K562 (cell line): Measurements from ENCODE around the gene DLGAP5. TPM values are rescaled to one million over a fixed set of nuclear protein-coding genes. Genes with fewer than 3 reads are reported as not detected.

Source experiments
- ATAC-seq: fragments of 200-7000 bp; cut with Tn5 transposase; 3 replicates; pipeline ENCODE4 v1.9.1; 2020; ENCODE audit warnings: moderate library complexity
- BruUV-seq: library from RNA; stranded (reverse); fragments of 400-500 nt; replicated peaks from 2 replicates; lab custom pipeline; 2021; lab: Mats Ljungman, UMichigan
- CTCF ChIA-PET: fragments of 300-600 bp; formaldehyde crosslinking; extraction: SDS; loops from one replicate; lab custom pipeline; 2021; ENCODE audit warnings: low intra/inter-chr PET ratio; lab: Yijun Ruan, JAX
- POLR2A ChIA-PET: fragments of 300-600, 350-650 bp; sonication (Branson Sonifier 250); formaldehyde crosslinking; extraction: SDS; loops from one replicate; lab custom pipeline; 2021; ENCODE audit warnings: antibody characterized with exemption, inconsistent platforms; lab: Yijun Ruan, JAX
- DNase-seq, 4 experiments: peaks; one replicate each; pipeline versions ENCODE4 v3.0.0 to v3.0.0-alpha.2; 2011 to 2018; ENCODE audit warnings: low spot score in 3 of 4, mixed read lengths in 3 of 4; ENCODE audit errors: extremely low read depth in 1 of 4
- FAIRE-seq: peaks from 2 replicates; lab custom pipeline; 2011; peaks lifted over from hg19 to GRCh38; lab: Jason Lieb, UNC
- H2AFZ ChIP-seq: 2 replicates; pipeline ENCODE4 v1.6.0; 2011; ENCODE audit warnings: low read depth, low read length, control low read depth, inconsistent platforms
- H3K27ac ChIP-seq: fragments of 200-600 bp; 3 replicates; pipeline ENCODE4 v1.8.0; 2011; ENCODE audit warnings: low read depth, mild to moderate bottlenecking, control low read depth, inconsistent platforms, low read length, moderate library complexity, mixed read lengths; ENCODE audit errors: extremely low read depth
- H3K27me3 ChIP-seq, 2 experiments: fragments of 300-600 bp in 1 of 2; 2 replicates in 1 of 2; 3 replicates in 1 of 2; pipeline versions ENCODE4 v1.6.0 to v1.8.0; 2011; ENCODE audit warnings: inconsistent platforms in 2 of 2, low read length in 2 of 2, mild to moderate bottlenecking in 1 of 2, mixed read lengths in 1 of 2, moderate library complexity in 1 of 2; ENCODE audit not compliant: control insufficient read depth in 2 of 2, insufficient read depth in 2 of 2
- H3K36me3 ChIP-seq: fragments of 300-600 bp; 3 replicates; pipeline ENCODE4 v1.8.0; 2011; ENCODE audit warnings: mild to moderate bottlenecking, low read length, inconsistent platforms; ENCODE audit not compliant: control insufficient read depth, insufficient read depth
- H3K4me1 ChIP-seq, 2 experiments: fragments of 200-600 bp in 1 of 2; replicated peaks in 1 of 2; 2 replicates in 1 of 2; 3 replicates in 1 of 2; pipeline versions ENCODE4 v1.5.1 to v1.8.0; 2011; ENCODE audit warnings: inconsistent platforms in 2 of 2, low read length in 2 of 2, mild to moderate bottlenecking in 1 of 2, mixed read lengths in 1 of 2, moderate library complexity in 1 of 2; ENCODE audit not compliant: control insufficient read depth in 2 of 2, insufficient read depth in 2 of 2
- H3K4me2 ChIP-seq: 2 replicates; pipeline ENCODE4 v1.6.1; 2011; ENCODE audit warnings: low read length, control low read depth, inconsistent platforms, mixed read lengths; ENCODE audit not compliant: insufficient read depth
- H3K4me3 ChIP-seq: fragments of 200-600 bp; sonication (generic), shearing (Covaris generic); 2 replicates; pipeline ENCODE4 v1.5.1; 2016; ENCODE audit warnings: control low read depth, inconsistent platforms
- H3K79me2 ChIP-seq: fragments of 200-600 bp; 3 replicates; pipeline ENCODE4 v1.8.0; 2011; ENCODE audit warnings: low read length, inconsistent platforms; ENCODE audit not compliant: control insufficient read depth, insufficient read depth
- H3K9ac ChIP-seq, 2 experiments: 2 replicates each; pipeline versions ENCODE4 v1.6.0 to v1.6.1; 2011; ENCODE audit warnings: low read depth in 2 of 2, low read length in 2 of 2, control low read depth in 1 of 2, inconsistent platforms in 1 of 2, mild to moderate bottlenecking in 1 of 2, mixed read lengths in 1 of 2; ENCODE audit not compliant: insufficient read depth in 1 of 2
- H3K9me1 ChIP-seq: one replicate; pipeline ENCODE4 v1.6.0; 2011; ENCODE audit warnings: inconsistent platforms, mild to moderate bottlenecking, low read length, moderate library complexity; ENCODE audit not compliant: control insufficient read depth, insufficient read depth
- H3K9me3 ChIP-seq: replicated peaks from 2 replicates; pipeline ENCODE4 v1.5.1; 2011; ENCODE audit warnings: low read depth, low read length, inconsistent platforms; ENCODE audit not compliant: control insufficient read depth, insufficient read depth
- H4K20me1 ChIP-seq: replicated peaks from 2 replicates; pipeline ENCODE4 v1.6.1; 2011; ENCODE audit warnings: low read length, inconsistent platforms, mixed read lengths; ENCODE audit not compliant: control insufficient read depth, insufficient read depth
- CBFA2T3 ChIP-seq: fragments of 450-650 bp; IDR thresholded peaks from 2 replicates; pipeline ENCODE4 v1.6.1; 2017
- FOXA3 ChIP-seq, 2 experiments: fragments of 450-650 bp in 1 of 2; sonication (generic) in 1 of 2; formaldehyde crosslinking; IDR thresholded peaks in 1 of 2; conservative IDR thresholded peaks in 1 of 2; 2 replicates each; pipeline versions ENCODE4 v1.4.0 to v1.8.0; 2020 to 2022; ENCODE audit warnings: mild to moderate bottlenecking in 2 of 2, missing genetic modification reagents in 1 of 2
- KAT7 ChIP-seq: sonication (generic); formaldehyde crosslinking; IDR thresholded peaks from 2 replicates; pipeline ENCODE4 v1.8.0; 2022; ENCODE audit warnings: missing genetic modification reagents, mild to moderate bottlenecking, borderline replicate concordance
- XRCC5 ChIP-seq: fragments of 200-400 bp; formaldehyde crosslinking; IDR thresholded peaks from 2 replicates; pipeline ENCODE4 v1.6.1; 2017; ENCODE audit warnings: low read depth, mild to moderate bottlenecking, low read length
- ZNF143 ChIP-seq: sonication (generic); formaldehyde crosslinking; IDR thresholded peaks from 2 replicates; pipeline ENCODE4 v1.9.0; 2022; ENCODE audit warnings: mild to moderate bottlenecking, missing genetic modification reagents
- ZNF263 ChIP-seq: sonication (generic); formaldehyde crosslinking; IDR thresholded peaks from 2 replicates; pipeline ENCODE4 v1.8.0; 2022; ENCODE audit warnings: mild to moderate bottlenecking, missing genetic modification reagents, borderline replicate concordance
- WGBS: fragments of 100-300 bp; shearing (Covaris generic); methylation state at CpG from one replicate; pipeline ENCODE4 v1.1.6; 2016; ENCODE audit warnings: low coverage, mixed read lengths; ENCODE audit not compliant: insufficient coverage; ENCODE audit errors: missing lambda C conversion rate; 5-methylcytosine and 5-hydroxymethylcytosine counted together
- in situ Hi-C: fragments of 300-500 bp; cut with MboI; formaldehyde crosslinking; loops from 4 replicates; pipeline ENCODE4 v1.15.0; 2018; ENCODE audit warnings: inconsistent platforms, mixed read lengths
- intact Hi-C: fragments of 100-400 bp; cut with micrococcal nuclease; formaldehyde crosslinking; loops from 2 replicates; pipeline ENCODE4 v1.14.2; 2022
- polyA plus RNA-seq, 8 experiments: library from polyadenylated mRNA; depleted of rRNA in 4 of 8; stranded (reverse) in 5 of 8; unstranded in 3 of 8; fragments of >200 nt; fragmentation: Nextera tagmentation in 2 of 8; fragmentation: Illumina TruSeq in 1 of 8; extraction: Ambion mirVana in 2 of 8; extraction: Trizol in 1 of 8; gene quantifications; 2 replicates each; pipeline versions ENCODE4 v1.2.1 to v1.2.3, GENCODE V29; 2011 to 2014; ENCODE audit warnings: inconsistent platforms in 1 of 8, missing spikeins in 1 of 8
- total RNA-seq, 7 experiments: library from RNA; depleted of rRNA in 6 of 7; stranded (reverse); fragments of >200 nt in 6 of 7; fragmentation: Illumina TruSeq in 2 of 7; extraction: Trizol in 2 of 7; gene quantifications; 2 replicates each; pipeline versions ENCODE4 v1.2.1 to v1.2.3, GENCODE V29; 2011 to 2021; ENCODE audit warnings: low replicate concordance in 1 of 7

DLGAP5 gene
- total and polyA plus RNA-seq, 9 of the 15 experiments (the other 6 are each of a cell fraction or from before 2014, with no cell fraction given) = 39.1 to 80.0 (median 59.9) TPM

DNA sequence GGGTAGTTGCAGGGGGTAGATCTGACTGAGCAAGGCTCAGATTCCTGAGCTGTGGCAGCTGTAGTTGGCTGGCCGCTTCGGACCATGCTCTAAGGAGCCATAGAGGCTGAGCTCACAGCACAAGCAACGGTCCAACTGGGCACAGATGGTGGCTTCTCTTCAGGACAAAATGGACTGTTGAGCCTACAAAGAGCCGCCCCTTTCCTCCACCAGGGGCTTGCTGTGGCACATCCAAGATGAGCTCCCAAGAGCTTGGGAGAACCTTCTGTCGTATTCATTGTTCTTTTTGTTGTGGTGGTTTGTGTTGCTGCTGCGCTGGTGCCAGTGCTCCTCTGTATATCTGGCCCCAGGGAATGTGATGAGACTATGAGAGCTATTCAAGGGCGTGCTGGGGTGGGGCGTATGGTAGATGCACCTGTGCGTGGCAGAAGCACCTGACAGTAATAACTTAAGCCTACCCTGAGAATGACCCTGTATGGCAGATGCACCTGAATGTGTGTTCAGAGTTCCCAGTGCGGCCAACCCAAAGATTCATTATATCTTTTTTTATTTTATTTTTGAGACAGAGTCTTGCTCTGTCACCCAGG lies 80.2 kb downstream of the DLGAP5 start:
- no TSS peak for BruUV-seq
- FAIRE-seq = no peak

DNA sequence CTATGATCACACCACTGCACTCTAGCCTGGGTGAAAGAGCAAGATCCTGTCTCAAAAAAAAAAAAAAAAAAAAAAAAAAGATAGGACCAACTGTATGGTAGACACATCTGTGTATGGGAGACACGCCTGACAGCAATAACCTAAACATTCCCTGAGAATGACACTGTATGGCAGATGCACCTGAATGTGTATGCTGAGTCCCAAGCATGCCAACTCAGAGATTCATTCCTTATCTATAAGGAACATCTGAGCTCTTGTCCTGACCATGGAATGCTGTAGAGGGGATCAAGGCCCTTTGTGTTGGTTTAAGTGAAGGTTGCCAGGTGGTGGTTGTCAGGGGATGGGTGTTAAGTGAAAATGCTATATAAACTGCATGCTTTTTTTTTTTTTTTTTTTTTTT lies 81.5 kb downstream of the DLGAP5 start:
- H3K9me3 ChIP-seq = no peaks in the 10 kb centered on the region; the same call in 1 of the 2 replicates
- TF ChIP-seq CBFA2T3 (peak; percentile 13; the same call in 1 of the 2 replicates), FOXA3 (CRISPR knock-in tag; conservative IDR thresholded peaks at IDR 0.05 in 1 of 2, IDR thresholded peaks at IDR 0.05 in 1 of 2) (no peak)
- no peak overlapping the region for H3K4me2 ChIP-seq
- no CpG with 5 or more reads among the region's 1 CpG for WGBS
- ChIA-PET POLR2A (no interaction called here), CTCF (no interaction called here)
- no peaks in the 10 kb centered on the region for H4K20me1 ChIP-seq
- no peaks in the 10 kb centered on the region for H3K27me3 ChIP-seq
- BruUV-seq = no TSS peak
- no peaks in the 10 kb centered on the region for H3K9me1 ChIP-seq
- H3K79me2 ChIP-seq = no peaks in the 10 kb centered on the region
- intact Hi-C loops = no loop called here
- H2AFZ ChIP-seq = no peak overlapping the region
- in situ Hi-C loops = no loop called here
- no peak for ATAC-seq
- H3K27ac ChIP-seq = no peak overlapping the region
- FAIRE-seq = no peak
- no peaks in the 10 kb centered on the region for H3K36me3 ChIP-seq
- H3K4me1 ChIP-seq = peaks cover 8 to 13% of the 10 kb centered on the region in 2 experiments; a peak in 4 of 5 replicates
- H3K4me3 ChIP-seq = no peak overlapping the region
- DNase-seq = no peak
- no peak overlapping the region for H3K9ac ChIP-seq

More for the DNA sequence above, 80.2 kb downstream of the DLGAP5 start:
- TF ChIP-seq ZNF263 (CRISPR knock-in tag) = no peak
- no peak for TF ChIP-seq ZNF143 (CRISPR knock-in tag)
- TF ChIP-seq KAT7 (CRISPR knock-in tag) = no peak
- TF ChIP-seq XRCC5 = no peak
- Histone ChIP-seq H3K9ac (no peak overlapping the region), H3K4me3 (no peak overlapping the region), H3K4me1 (peaks cover 9 to 20% of the 10 kb centered on the region in 2 experiments; a peak in 4 of 5 replicates), H3K4me2 (no peak overlapping the region), H4K20me1 (no peaks in the 10 kb centered on the region), H3K79me2 (no peaks in the 10 kb centered on the region), H2AFZ (no peak overlapping the region), H3K27me3 (no peaks in the 10 kb centered on the region), H3K36me3 (no peaks in the 10 kb centered on the region), H3K9me1 (no peaks in the 10 kb centered on the region), H3K9me3 (no peaks in the 10 kb centered on the region; the same call in 1 of the 2 replicates), H3K27ac (no peak overlapping the region)
- intact Hi-C loops = no loop called here
- ChIA-PET CTCF (no interaction called here), POLR2A (no interaction called here)
- in situ Hi-C loops = no loop called here
- WGBS = 86% methylated on average over 8 of the region's 10 CpGs
- DNase-seq (no peak), ATAC-seq (no peak)
